WTC11 (cell line): ENCODE measurements around the gene ASCC3. TPM values are rescaled to one million over a fixed set of nuclear protein-coding genes. Genes with fewer than 3 reads are reported as not detected.

Experiments
- ATAC-seq: fragments of 200-7000 bp; cut with Tn5 transposase; 2 replicates; pipeline ENCODE4 v1.10.0; 2021; ENCODE audit warnings: mild to moderate bottlenecking, moderate library complexity
- CTCF ChIA-PET: fragments of 300-600 bp; sonication (Branson Sonifier 250); formaldehyde crosslinking; loops from one replicate; lab custom pipeline; 2021; ENCODE audit warnings: antibody characterized with exemption; lab: Charles Lee
- POLR2A ChIA-PET: fragments of 350-600 bp; sonication (Branson Sonifier 250); formaldehyde crosslinking; loops from one replicate; lab custom pipeline; 2021; ENCODE audit warnings: antibody characterized with exemption; lab: Charles Lee
- DNase-seq: peaks from one replicate; pipeline ENCODE4 v3.0.0; 2021; ENCODE audit warnings: low spot score
- H3K27ac Mint-ChIP-seq: 2 replicates; pipeline ENCODE4 v1.8.0; 2021; ENCODE audit warnings: mixed read lengths
- H3K27me3 Mint-ChIP-seq: 2 replicates; pipeline ENCODE4 v1.8.0; 2021; ENCODE audit warnings: low read depth, mild to moderate bottlenecking, moderate library complexity, mixed read lengths
- H3K36me3 Mint-ChIP-seq: 2 replicates; pipeline ENCODE4 v1.8.0; 2021; ENCODE audit warnings: mixed read lengths
- H3K4me1 Mint-ChIP-seq: 2 replicates; pipeline ENCODE4 v1.8.0; 2022; ENCODE audit warnings: mixed read lengths
- H3K4me3 Mint-ChIP-seq: 2 replicates; pipeline ENCODE4 v1.8.0; 2021; ENCODE audit warnings: mild to moderate bottlenecking, moderate library complexity, mixed read lengths
- H3K9me3 Mint-ChIP-seq: 2 replicates; pipeline ENCODE4 v1.8.0; 2021; ENCODE audit warnings: mixed read lengths
- ATF6 ChIP-seq: sonication (generic); formaldehyde crosslinking; IDR thresholded peaks from 2 replicates; pipeline ENCODE4 v1.8.1; 2023; ENCODE audit warnings: mild to moderate bottlenecking, missing genetic modification reagents
- E2F1 ChIP-seq: sonication (generic); formaldehyde crosslinking; IDR thresholded peaks from 2 replicates; pipeline ENCODE4 v1.8.0; 2022; ENCODE audit warnings: mild to moderate bottlenecking, missing genetic modification reagents
- IRF2 ChIP-seq: sonication (generic); formaldehyde crosslinking; IDR thresholded peaks from 2 replicates; pipeline ENCODE4 v1.8.0; 2022; ENCODE audit warnings: low read depth, missing genetic modification reagents, borderline replicate concordance
- JUN ChIP-seq: sonication (generic); formaldehyde crosslinking; IDR thresholded peaks from 2 replicates; pipeline ENCODE4 v1.8.0; 2023; ENCODE audit warnings: mild to moderate bottlenecking, missing genetic modification reagents
- NFYB ChIP-seq: sonication (generic); formaldehyde crosslinking; conservative IDR thresholded peaks from 2 replicates; pipeline ENCODE4 v1.8.0; 2022; ENCODE audit warnings: low read depth, missing genetic modification reagents
- OVOL2 ChIP-seq: fragments of 250-450 bp; sonication (Bioruptor Pico); IDR thresholded peaks from 2 replicates; pipeline ENCODE4 v1.9.0; 2021; ENCODE audit warnings: mild to moderate bottlenecking, borderline replicate concordance
- PREB ChIP-seq: sonication (generic); formaldehyde crosslinking; IDR thresholded peaks from 2 replicates; pipeline ENCODE4 v1.8.1; 2022; ENCODE audit warnings: mild to moderate bottlenecking, missing genetic modification reagents, moderate library complexity, borderline replicate concordance
- RELA ChIP-seq: sonication (generic); formaldehyde crosslinking; IDR thresholded peaks from 2 replicates; pipeline ENCODE4 v1.8.1; 2022; ENCODE audit warnings: missing genetic modification reagents, mild to moderate bottlenecking, borderline replicate concordance
- SP1 ChIP-seq: sonication (generic); formaldehyde crosslinking; conservative IDR thresholded peaks from 2 replicates; pipeline ENCODE4 v1.8.1; 2022; ENCODE audit warnings: missing genetic modification reagents
- TEAD1 ChIP-seq: sonication (generic); formaldehyde crosslinking; IDR thresholded peaks from 2 replicates; pipeline ENCODE4 v1.8.0; 2022; ENCODE audit warnings: mild to moderate bottlenecking, missing genetic modification reagents
- USF2 ChIP-seq: sonication (generic); formaldehyde crosslinking; IDR thresholded peaks from 2 replicates; pipeline ENCODE4 v1.8.1; 2023; ENCODE audit warnings: mild to moderate bottlenecking, missing genetic modification reagents, moderate library complexity
- ZNF219 ChIP-seq: sonication (generic); formaldehyde crosslinking; IDR thresholded peaks from 2 replicates; pipeline ENCODE4 v1.8.0; 2023; ENCODE audit warnings: missing genetic modification reagents, mild to moderate bottlenecking, borderline replicate concordance
- ZNF317 ChIP-seq: sonication (generic); formaldehyde crosslinking; IDR thresholded peaks from 2 replicates; pipeline ENCODE4 v1.8.1; 2023; ENCODE audit warnings: low read depth, mild to moderate bottlenecking, moderate library complexity, missing genetic modification reagents, borderline replicate concordance
- ZNF416 ChIP-seq: fragments of 250-450 bp; sonication (Bioruptor Pico); IDR thresholded peaks from 2 replicates; pipeline ENCODE4 v1.9.0; 2021; ENCODE audit warnings: mild to moderate bottlenecking, inconsistent platforms
- ZNF512 ChIP-seq: sonication (generic); formaldehyde crosslinking; IDR thresholded peaks from 2 replicates; pipeline ENCODE4 v1.8.1; 2022; ENCODE audit warnings: missing genetic modification reagents, borderline replicate concordance
- ZNF532 ChIP-seq: fragments of 250-450 bp; sonication (Bioruptor Pico); IDR thresholded peaks from 2 replicates; pipeline ENCODE4 v1.9.0; 2021; ENCODE audit warnings: mild to moderate bottlenecking, borderline replicate concordance
- total RNA-seq: library from RNA; stranded (reverse); gene quantifications from 3 replicates; pipeline ENCODE4 v1.2.3, GENCODE V29; 2021

ASCC3 gene
- total RNA-seq, 1 experiment from 2014 or later: 80.7 TPM

- ChIA-PET POLR2A (no interaction called here), CTCF (no interaction called here)
- DNase-seq: no peak
- no peak for TF ChIP-seq ZNF416 (CRISPR knock-in tag)
- TF ChIP-seq NFYB: no peak
- TF ChIP-seq ZNF512 (CRISPR knock-in tag): no peak
- no peak for TF ChIP-seq ZNF317
- no peak for TF ChIP-seq OVOL2 (CRISPR knock-in tag)
- no peak for TF ChIP-seq IRF2 (CRISPR knock-in tag)
- no peak for TF ChIP-seq SP1 (CRISPR knock-in tag)
- TF ChIP-seq PREB (CRISPR knock-in tag): no peak
- TF ChIP-seq TEAD1 (CRISPR knock-in tag): no peak
- TF ChIP-seq E2F1 (CRISPR knock-in tag): no peak
- TF ChIP-seq ZNF219 (CRISPR knock-in tag): no peak
- TF ChIP-seq JUN (CRISPR knock-in tag): no peak
- TF ChIP-seq ATF6 (CRISPR knock-in tag): no peak
- no peaks in the 10 kb centered on the region for H3K4me1 Mint-ChIP-seq
- no peaks in the 10 kb centered on the region for H3K27me3 Mint-ChIP-seq
- no peak overlapping the region for H3K4me3 Mint-ChIP-seq
- H3K9me3 Mint-ChIP-seq: no peaks in the 10 kb centered on the region
- H3K36me3 Mint-ChIP-seq: peaks cover 32% of the 10 kb centered on the region
- no peak for ATAC-seq
- no peak overlapping the region for H3K27ac Mint-ChIP-seq
These were observed 19.1 kb downstream of the ASCC3 start for GRCh38 chr6:100862063-100862462.

GRCh38 chr6:100856146-100856545 is 25.0 kb downstream of the ASCC3 start:
- Mint-ChIP-seq H3K4me3 (no peak overlapping the region), H3K36me3 (peaks cover 14% of the 10 kb centered on the region), H3K4me1 (no peaks in the 10 kb centered on the region), H3K9me3 (no peaks in the 10 kb centered on the region), H3K27ac (no peak overlapping the region), H3K27me3 (no peaks in the 10 kb centered on the region)
- POLR2A ChIA-PET: no interaction called here
- ATAC-seq (no peak), DNase-seq (no peak)
- CTCF ChIA-PET: no interaction called here
- no peak for TF ChIP-seq RELA (CRISPR knock-in tag)
- no peak for TF ChIP-seq E2F1 (CRISPR knock-in tag)
- TF ChIP-seq ZNF532 (CRISPR knock-in tag): no peak
- no peak for TF ChIP-seq ZNF512 (CRISPR knock-in tag)
- TF ChIP-seq TEAD1 (CRISPR knock-in tag): no peak
- TF ChIP-seq USF2 (CRISPR knock-in tag): no peak
